HepG2 (cell line): Measurements from ENCODE around the gene GNB3. TPM values are rescaled to one million over a fixed set of nuclear protein-coding genes. Genes with fewer than 3 reads are reported as not detected.

ENCODE experiments used
- CREB1 ChIP-seq, 2 experiments: fragments of 450-650 bp in 1 of 2; IDR thresholded peaks; 2 replicates each; pipeline ENCODE4 v1.6.1; 2016 to 2017; ENCODE audit warnings: control low read depth in 1 of 2, mild to moderate bottlenecking in 1 of 2, missing compliant biosample characterization in 1 of 2, missing genetic modification characterization in 1 of 2
- MEF2D ChIP-seq: sonication (generic); formaldehyde crosslinking; IDR thresholded peaks from 2 replicates; pipeline ENCODE4 v1.5.1; 2020; ENCODE audit warnings: mild to moderate bottlenecking, missing genetic modification reagents
- ZNF605 ChIP-seq: sonication (generic); formaldehyde crosslinking; IDR thresholded peaks from 2 replicates; pipeline ENCODE4 v1.8.0; 2022; ENCODE audit warnings: mild to moderate bottlenecking, missing genetic modification reagents
- ZNF713 ChIP-seq: sonication (generic); formaldehyde crosslinking; IDR thresholded peaks from 2 replicates; pipeline ENCODE4 v1.4.0; 2020; ENCODE audit warnings: mild to moderate bottlenecking, missing genetic modification reagents
- polyA plus RNA-seq, 8 experiments: library from polyadenylated mRNA; depleted of rRNA in 3 of 8; stranded (reverse) in 7 of 8; unstranded in 1 of 8; fragments of >200 nt; fragmentation: Illumina TruSeq in 4 of 8; extraction: Trizol in 4 of 8; gene quantifications; 2 replicates each; pipeline versions ENCODE4 v1.2.1 to v1.2.3, GENCODE V29; 2011 to 2016; ENCODE audit warnings: low read depth in 4 of 8, missing spikeins in 1 of 8, mixed read lengths in 1 of 8; ENCODE audit not compliant: insufficient read depth in 1 of 8
- total RNA-seq, 5 experiments: library from RNA; depleted of rRNA; stranded (reverse); fragments of >200 nt; fragmentation: Illumina TruSeq; extraction: Trizol; gene quantifications; 2 replicates each; pipeline ENCODE4 v1.2.3, GENCODE V29; 2016; ENCODE audit warnings: low read depth in 1 of 5
- TF ChIP-seq, protein P1 (sequence below), 2 experiments: sonication (generic) in 1 of 2; formaldehyde crosslinking in 1 of 2; IDR thresholded peaks; 2 replicates each; pipeline versions ENCODE4 v1.4.0 to v1.6.1; 2016 to 2020; ENCODE audit warnings: borderline replicate concordance in 1 of 2, low read depth in 1 of 2, mild to moderate bottlenecking in 1 of 2, missing genetic modification reagents in 1 of 2
- TF ChIP-seq, protein P2 (sequence below): sonication (generic); formaldehyde crosslinking; IDR thresholded peaks from 2 replicates; pipeline ENCODE4 v1.5.1; 2020; ENCODE audit warnings: missing genetic modification reagents, mild to moderate bottlenecking, borderline replicate concordance
- TF ChIP-seq, protein P3 (sequence below): sonication (generic); formaldehyde crosslinking; IDR thresholded peaks from 2 replicates; pipeline ENCODE4 v1.8.1; 2022; ENCODE audit warnings: low read depth, mild to moderate bottlenecking, missing genetic modification reagents
- TF ChIP-seq, protein P4 (sequence below): sonication (generic); formaldehyde crosslinking; IDR thresholded peaks from 2 replicates; pipeline ENCODE4 v1.4.0; 2020; ENCODE audit warnings: missing genetic modification reagents, borderline replicate concordance
- TF ChIP-seq, protein P5 (sequence below): sonication (generic); formaldehyde crosslinking; IDR thresholded peaks from 2 replicates; pipeline ENCODE4 v1.5.0; 2020; ENCODE audit warnings: mild to moderate bottlenecking, missing genetic modification reagents, borderline replicate concordance

The GNB3 gene
- total and polyA plus RNA-seq, 2 of the 13 experiments (the other 11 are each of a cell fraction or from before 2014, with no cell fraction given) = 1.3 to 3.6 TPM

DNA sequence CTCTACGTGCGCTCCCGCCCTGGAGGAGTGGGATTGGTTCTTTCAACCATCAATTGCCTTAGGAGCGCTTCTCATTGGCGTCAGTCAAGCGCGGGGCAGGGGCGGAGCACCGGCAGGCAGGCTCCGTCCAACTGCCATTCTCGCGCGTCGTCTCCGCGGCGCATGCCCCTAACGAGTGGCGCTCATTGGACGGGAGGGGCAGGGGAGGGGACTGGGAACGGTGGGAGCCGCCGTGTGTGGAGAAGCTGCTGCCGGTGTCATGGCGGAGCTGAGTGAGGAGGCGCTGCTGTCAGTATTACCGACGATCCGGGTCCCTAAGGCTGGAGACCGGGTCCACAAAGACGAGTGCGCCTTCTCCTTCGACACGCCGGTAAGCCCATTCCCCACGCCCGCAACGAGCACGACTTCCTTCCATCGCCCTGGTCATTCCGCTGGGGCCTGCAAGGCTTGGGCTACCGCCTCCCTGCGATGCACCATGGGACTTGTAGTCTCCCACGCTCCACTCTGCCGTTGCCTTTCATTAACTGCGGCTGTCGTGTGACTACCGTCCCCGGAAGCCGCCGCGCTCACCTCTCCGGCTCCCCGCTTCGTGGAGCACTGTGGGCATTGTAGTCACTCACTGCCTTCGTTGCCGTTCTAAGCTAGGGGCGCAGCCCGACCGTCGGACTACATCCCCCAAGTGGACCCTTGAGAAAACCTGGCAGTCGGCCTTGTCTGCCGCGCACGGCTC lies 11.4 kb downstream of the GNB3 start, which contains the start of gene USP5 (continued):
- TF ChIP-seq CREB1 (IDR thresholded peaks at IDR 0.05) = peak; percentile 86
- TF ChIP-seq CREB1 (CRISPR knock-in tag; IDR thresholded peaks at IDR 0.05) = peak; percentile 94
- TF ChIP-seq, protein P1, sequence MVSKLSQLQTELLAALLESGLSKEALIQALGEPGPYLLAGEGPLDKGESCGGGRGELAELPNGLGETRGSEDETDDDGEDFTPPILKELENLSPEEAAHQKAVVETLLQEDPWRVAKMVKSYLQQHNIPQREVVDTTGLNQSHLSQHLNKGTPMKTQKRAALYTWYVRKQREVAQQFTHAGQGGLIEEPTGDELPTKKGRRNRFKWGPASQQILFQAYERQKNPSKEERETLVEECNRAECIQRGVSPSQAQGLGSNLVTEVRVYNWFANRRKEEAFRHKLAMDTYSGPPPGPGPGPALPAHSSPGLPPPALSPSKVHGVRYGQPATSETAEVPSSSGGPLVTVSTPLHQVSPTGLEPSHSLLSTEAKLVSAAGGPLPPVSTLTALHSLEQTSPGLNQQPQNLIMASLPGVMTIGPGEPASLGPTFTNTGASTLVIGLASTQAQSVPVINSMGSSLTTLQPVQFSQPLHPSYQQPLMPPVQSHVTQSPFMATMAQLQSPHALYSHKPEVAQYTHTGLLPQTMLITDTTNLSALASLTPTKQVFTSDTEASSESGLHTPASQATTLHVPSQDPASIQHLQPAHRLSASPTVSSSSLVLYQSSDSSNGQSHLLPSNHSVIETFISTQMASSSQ (IDR thresholded peaks at IDR 0.05; ENCODE audit: low read depth) = peak; percentile 47
- TF ChIP-seq, protein P1 (CRISPR knock-in tag; IDR thresholded peaks at IDR 0.05; ENCODE audit: borderline replicate concordance) = peak; percentile 31; the same call in 1 of the 2 replicates
- TF ChIP-seq, protein P2, sequence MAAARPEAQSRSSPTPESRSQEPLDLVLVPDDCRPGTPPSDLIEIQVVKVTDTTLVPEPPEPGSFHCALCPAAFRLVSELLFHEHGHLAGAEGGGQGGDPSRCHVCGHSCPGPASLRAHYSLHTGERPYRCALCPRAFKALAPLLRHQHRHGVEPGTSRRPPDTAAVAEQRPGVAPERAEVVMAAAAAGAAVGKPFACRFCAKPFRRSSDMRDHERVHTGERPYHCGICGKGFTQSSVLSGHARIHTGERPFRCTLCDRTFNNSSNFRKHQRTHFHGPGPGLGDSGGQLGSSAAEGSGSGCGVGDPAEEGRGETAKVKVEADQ (CRISPR knock-in tag) = no peak
- TF ChIP-seq ZNF713 (CRISPR knock-in tag) = 0 out of 2 replicates have a peak, but pooled peaks have one; percentile 88
- TF ChIP-seq, protein P3, sequence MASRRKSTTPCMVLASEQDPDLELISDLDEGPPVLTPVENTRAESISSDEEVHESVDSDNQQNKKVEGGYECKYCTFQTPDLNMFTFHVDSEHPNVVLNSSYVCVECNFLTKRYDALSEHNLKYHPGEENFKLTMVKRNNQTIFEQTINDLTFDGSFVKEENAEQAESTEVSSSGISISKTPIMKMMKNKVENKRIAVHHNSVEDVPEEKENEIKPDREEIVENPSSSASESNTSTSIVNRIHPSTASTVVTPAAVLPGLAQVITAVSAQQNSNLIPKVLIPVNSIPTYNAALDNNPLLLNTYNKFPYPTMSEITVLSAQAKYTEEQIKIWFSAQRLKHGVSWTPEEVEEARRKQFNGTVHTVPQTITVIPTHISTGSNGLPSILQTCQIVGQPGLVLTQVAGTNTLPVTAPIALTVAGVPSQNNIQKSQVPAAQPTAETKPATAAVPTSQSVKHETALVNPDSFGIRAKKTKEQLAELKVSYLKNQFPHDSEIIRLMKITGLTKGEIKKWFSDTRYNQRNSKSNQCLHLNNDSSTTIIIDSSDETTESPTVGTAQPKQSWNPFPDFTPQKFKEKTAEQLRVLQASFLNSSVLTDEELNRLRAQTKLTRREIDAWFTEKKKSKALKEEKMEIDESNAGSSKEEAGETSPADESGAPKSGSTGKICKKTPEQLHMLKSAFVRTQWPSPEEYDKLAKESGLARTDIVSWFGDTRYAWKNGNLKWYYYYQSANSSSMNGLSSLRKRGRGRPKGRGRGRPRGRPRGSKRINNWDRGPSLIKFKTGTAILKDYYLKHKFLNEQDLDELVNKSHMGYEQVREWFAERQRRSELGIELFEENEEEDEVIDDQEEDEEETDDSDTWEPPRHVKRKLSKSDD (CRISPR knock-in tag) = 0 out of 2 replicates have a peak, but pooled peaks have one; percentile 61
- TF ChIP-seq, protein P4, sequence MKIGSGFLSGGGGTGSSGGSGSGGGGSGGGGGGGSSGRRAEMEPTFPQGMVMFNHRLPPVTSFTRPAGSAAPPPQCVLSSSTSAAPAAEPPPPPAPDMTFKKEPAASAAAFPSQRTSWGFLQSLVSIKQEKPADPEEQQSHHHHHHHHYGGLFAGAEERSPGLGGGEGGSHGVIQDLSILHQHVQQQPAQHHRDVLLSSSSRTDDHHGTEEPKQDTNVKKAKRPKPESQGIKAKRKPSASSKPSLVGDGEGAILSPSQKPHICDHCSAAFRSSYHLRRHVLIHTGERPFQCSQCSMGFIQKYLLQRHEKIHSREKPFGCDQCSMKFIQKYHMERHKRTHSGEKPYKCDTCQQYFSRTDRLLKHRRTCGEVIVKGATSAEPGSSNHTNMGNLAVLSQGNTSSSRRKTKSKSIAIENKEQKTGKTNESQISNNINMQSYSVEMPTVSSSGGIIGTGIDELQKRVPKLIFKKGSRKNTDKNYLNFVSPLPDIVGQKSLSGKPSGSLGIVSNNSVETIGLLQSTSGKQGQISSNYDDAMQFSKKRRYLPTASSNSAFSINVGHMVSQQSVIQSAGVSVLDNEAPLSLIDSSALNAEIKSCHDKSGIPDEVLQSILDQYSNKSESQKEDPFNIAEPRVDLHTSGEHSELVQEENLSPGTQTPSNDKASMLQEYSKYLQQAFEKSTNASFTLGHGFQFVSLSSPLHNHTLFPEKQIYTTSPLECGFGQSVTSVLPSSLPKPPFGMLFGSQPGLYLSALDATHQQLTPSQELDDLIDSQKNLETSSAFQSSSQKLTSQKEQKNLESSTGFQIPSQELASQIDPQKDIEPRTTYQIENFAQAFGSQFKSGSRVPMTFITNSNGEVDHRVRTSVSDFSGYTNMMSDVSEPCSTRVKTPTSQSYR = 0 out of 2 replicates have a peak, but pooled peaks have one; percentile 3
- TF ChIP-seq, protein P5, sequence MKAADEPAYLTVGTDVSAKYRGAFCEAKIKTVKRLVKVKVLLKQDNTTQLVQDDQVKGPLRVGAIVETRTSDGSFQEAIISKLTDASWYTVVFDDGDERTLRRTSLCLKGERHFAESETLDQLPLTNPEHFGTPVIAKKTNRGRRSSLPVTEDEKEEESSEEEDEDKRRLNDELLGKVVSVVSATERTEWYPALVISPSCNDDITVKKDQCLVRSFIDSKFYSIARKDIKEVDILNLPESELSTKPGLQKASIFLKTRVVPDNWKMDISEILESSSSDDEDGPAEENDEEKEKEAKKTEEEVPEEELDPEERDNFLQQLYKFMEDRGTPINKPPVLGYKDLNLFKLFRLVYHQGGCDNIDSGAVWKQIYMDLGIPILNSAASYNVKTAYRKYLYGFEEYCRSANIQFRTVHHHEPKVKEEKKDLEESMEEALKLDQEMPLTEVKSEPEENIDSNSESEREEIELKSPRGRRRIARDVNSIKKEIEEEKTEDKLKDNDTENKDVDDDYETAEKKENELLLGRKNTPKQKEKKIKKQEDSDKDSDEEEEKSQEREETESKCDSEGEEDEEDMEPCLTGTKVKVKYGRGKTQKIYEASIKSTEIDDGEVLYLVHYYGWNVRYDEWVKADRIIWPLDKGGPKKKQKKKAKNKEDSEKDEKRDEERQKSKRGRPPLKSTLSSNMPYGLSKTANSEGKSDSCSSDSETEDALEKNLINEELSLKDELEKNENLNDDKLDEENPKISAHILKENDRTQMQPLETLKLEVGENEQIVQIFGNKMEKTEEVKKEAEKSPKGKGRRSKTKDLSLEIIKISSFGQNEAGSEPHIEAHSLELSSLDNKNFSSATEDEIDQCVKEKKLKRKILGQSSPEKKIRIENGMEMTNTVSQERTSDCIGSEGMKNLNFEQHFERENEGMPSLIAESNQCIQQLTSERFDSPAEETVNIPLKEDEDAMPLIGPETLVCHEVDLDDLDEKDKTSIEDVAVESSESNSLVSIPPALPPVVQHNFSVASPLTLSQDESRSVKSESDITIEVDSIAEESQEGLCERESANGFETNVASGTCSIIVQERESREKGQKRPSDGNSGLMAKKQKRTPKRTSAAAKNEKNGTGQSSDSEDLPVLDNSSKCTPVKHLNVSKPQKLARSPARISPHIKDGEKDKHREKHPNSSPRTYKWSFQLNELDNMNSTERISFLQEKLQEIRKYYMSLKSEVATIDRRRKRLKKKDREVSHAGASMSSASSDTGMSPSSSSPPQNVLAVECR (CRISPR knock-in tag) = peak; percentile 84
- TF ChIP-seq MEF2D (CRISPR knock-in tag) = peak; percentile 74
- TF ChIP-seq ZNF605 = no peak
